ENCODE data around the gene PGBD5. TPM values are rescaled to one million over a fixed set of nuclear protein-coding genes. Genes with fewer than 3 reads are reported as not detected.

PGBD5 gene
- total RNA-seq, 1 donor from 2014 or later = 16.1 TPM

Other genes starting within 250 kb of the PGBD5 start
- gene COG2, start 216.1 kb upstream of the PGBD5 start, total RNA-seq = 34.3 TPM

Measured in left ventricle myocardium superior (tissue), 1 donor.